OCI-LY7 (cell line): ENCODE measurements around the gene TIMM17B. TPM values are rescaled to one million over a fixed set of nuclear protein-coding genes. Genes with fewer than 3 reads are reported as not detected.

Experiments
- BruUV-seq: library from RNA; stranded (reverse); fragments of 400-500 nt; replicated peaks from 2 replicates; lab custom pipeline; 2021; lab: Mats Ljungman, UMichigan
- CTCF ChIA-PET: fragments of 300-600 bp; sonication (Branson Sonifier 250); formaldehyde crosslinking; loops from one replicate; lab custom pipeline; 2022; ENCODE audit warnings: antibody characterized with exemption; ENCODE audit not compliant: unreplicated experiment; lab: Charles Lee
- POLR2A ChIA-PET: fragments of 300-600 bp; sonication (Branson Sonifier 250); formaldehyde crosslinking; loops from one replicate; lab custom pipeline; 2022; ENCODE audit warnings: antibody characterized with exemption; lab: Charles Lee
- DNase-seq: peaks from one replicate; pipeline ENCODE4 v3.0.0-alpha.2; 2015; ENCODE audit warnings: low spot score
- H2AFZ ChIP-seq: fragments of 200-600 bp; sonication (generic), shearing (Covaris generic); 2 replicates; pipeline ENCODE4 v1.6.1; 2014; ENCODE audit warnings: mild to moderate bottlenecking, antibody characterized with exemption, low read length, moderate library complexity
- H3K27ac ChIP-seq: fragments of 200-600 bp; sonication (generic); 2 replicates; pipeline ENCODE4 v1.5.1; 2014; ENCODE audit warnings: mixed run types, low read depth, mild to moderate bottlenecking, moderate library complexity, low read length, inconsistent platforms; ENCODE audit not compliant: poor library complexity, severe bottlenecking
- H3K36me3 ChIP-seq: fragments of 200-600 bp; sonication (generic); 2 replicates; pipeline ENCODE4 v1.6.1; 2014; ENCODE audit warnings: mild to moderate bottlenecking, antibody characterized with exemption, low read length, moderate library complexity, mixed read lengths; ENCODE audit not compliant: insufficient read depth
- H3K4me1 ChIP-seq: fragments of 200-600 bp; sonication (generic); 2 replicates; pipeline ENCODE4 v1.5.1; 2014; ENCODE audit warnings: mild to moderate bottlenecking, low read length; ENCODE audit not compliant: insufficient read depth, poor library complexity, severe bottlenecking
- H3K4me2 ChIP-seq: fragments of 200-600 bp; sonication (generic); 2 replicates; pipeline ENCODE4 v1.6.1; 2014; ENCODE audit warnings: mild to moderate bottlenecking, low read length
- H3K4me3 ChIP-seq: fragments of 200-600 bp; sonication (generic); 2 replicates; pipeline ENCODE4 v1.5.1; 2014; ENCODE audit warnings: mild to moderate bottlenecking, low read depth, low read length; ENCODE audit not compliant: poor library complexity, severe bottlenecking
- H3K79me2 ChIP-seq: fragments of 200-600 bp; sonication (generic); 2 replicates; pipeline ENCODE4 v1.6.1; 2016; ENCODE audit warnings: low read depth, mild to moderate bottlenecking, low read length, moderate library complexity, mixed read lengths; ENCODE audit not compliant: insufficient read depth
- H3K9me2 ChIP-seq: fragments of 200-600 bp; sonication (generic); 2 replicates; pipeline ENCODE4 v1.6.1; 2016; ENCODE audit warnings: mild to moderate bottlenecking, low read length, mixed read lengths; ENCODE audit not compliant: insufficient read depth
- H3K9me3 ChIP-seq: fragments of 200-600 bp; sonication (generic); 2 replicates; pipeline ENCODE4 v1.6.1; 2014; ENCODE audit warnings: mild to moderate bottlenecking, mixed run types, low read length, mixed read lengths
- H4K20me1 ChIP-seq: fragments of 200-600 bp; sonication (generic); 2 replicates; pipeline ENCODE4 v1.6.1; 2014; ENCODE audit warnings: mild to moderate bottlenecking, antibody characterized with exemption, low read length, moderate library complexity, mixed read lengths; ENCODE audit not compliant: insufficient read depth
- EZH2phosphoT487 ChIP-seq: fragments of 200-600 bp; sonication (generic); IDR thresholded peaks from 2 replicates; pipeline ENCODE4 v1.6.1; 2018; ENCODE audit warnings: low read depth, borderline replicate concordance, mild to moderate bottlenecking, mixed run types, antibody characterized with exemption, low read length, moderate library complexity, mixed read lengths
- intact Hi-C: fragments of 100-400 bp; cut with micrococcal nuclease; formaldehyde crosslinking; loops from one replicate; pipeline ENCODE4 v1.10.0; 2022; ENCODE audit not compliant: unreplicated experiment
- total RNA-seq, 2 experiments: library from RNA; depleted of rRNA in 1 of 2; stranded (reverse); fragments of >200 nt in 1 of 2; shearing (Covaris generic) in 1 of 2; gene quantifications; 2 replicates each; pipeline ENCODE4 v1.2.3, GENCODE V29; 2014 to 2022
- TF ChIP-seq, protein P1 (sequence below): fragments of 200-600 bp; sonication (generic); conservative IDR thresholded peaks from 2 replicates; pipeline ENCODE4 v1.5.1; 2014; ENCODE audit warnings: mild to moderate bottlenecking, antibody characterized with exemption, low read length, moderate library complexity, mixed read lengths

The TIMM17B gene
- total RNA-seq, 2 experiments from 2014 or later, result 79.3 to 83.3 TPM

DNA sequence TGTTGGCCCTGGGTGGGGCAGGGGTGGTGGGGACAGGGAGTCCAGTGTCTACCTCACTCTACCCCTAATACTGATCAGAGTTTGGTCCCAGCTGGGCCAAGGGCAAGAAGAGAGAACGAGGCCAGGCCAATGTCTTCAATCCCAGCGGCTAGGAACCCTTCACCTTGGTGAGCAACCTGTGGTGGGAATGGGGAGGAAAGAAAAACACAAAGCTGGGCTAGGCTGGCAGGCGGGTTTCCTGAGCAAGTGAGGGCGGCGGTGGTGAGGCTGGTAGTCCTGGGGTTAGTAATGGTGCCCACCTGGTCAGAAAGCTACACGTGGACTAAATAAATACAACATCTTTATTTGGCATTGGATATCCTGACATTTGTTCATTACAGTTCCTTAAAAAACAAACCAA is 5.7 kb upstream of the TIMM17B start:
- Histone ChIP-seq H4K20me1 (no peaks in the 10 kb centered on the region; the same call in 1 of the 2 replicates), H3K4me1 (peaks cover 19% of the 10 kb centered on the region), H3K9me3 (no peaks in the 10 kb centered on the region), H3K4me2 (no peak overlapping the region), H3K79me2 (peaks cover 20% of the 10 kb centered on the region), H3K36me3 (peaks cover 52% of the 10 kb centered on the region), H3K27ac (no peak overlapping the region), H3K4me3 (no peak overlapping the region), H3K9me2 (no peaks in the 10 kb centered on the region), H2AFZ (no peak overlapping the region)
- CTCF ChIA-PET, result interaction anchor here (0.5 kb wide), 1 partner anchor 194 kb away, joined by 3 read pairs; no protein-coding TSS in a partner anchor
- BruUV-seq, result no TSS peak
- no peak for TF ChIP-seq EZH2phosphoT487
- TF ChIP-seq, protein P1, sequence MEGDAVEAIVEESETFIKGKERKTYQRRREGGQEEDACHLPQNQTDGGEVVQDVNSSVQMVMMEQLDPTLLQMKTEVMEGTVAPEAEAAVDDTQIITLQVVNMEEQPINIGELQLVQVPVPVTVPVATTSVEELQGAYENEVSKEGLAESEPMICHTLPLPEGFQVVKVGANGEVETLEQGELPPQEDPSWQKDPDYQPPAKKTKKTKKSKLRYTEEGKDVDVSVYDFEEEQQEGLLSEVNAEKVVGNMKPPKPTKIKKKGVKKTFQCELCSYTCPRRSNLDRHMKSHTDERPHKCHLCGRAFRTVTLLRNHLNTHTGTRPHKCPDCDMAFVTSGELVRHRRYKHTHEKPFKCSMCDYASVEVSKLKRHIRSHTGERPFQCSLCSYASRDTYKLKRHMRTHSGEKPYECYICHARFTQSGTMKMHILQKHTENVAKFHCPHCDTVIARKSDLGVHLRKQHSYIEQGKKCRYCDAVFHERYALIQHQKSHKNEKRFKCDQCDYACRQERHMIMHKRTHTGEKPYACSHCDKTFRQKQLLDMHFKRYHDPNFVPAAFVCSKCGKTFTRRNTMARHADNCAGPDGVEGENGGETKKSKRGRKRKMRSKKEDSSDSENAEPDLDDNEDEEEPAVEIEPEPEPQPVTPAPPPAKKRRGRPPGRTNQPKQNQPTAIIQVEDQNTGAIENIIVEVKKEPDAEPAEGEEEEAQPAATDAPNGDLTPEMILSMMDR, result no peak
- POLR2A ChIA-PET, result no interaction called here
- DNase-seq, result no peak
- intact Hi-C loops, result no loop called here

DNA sequence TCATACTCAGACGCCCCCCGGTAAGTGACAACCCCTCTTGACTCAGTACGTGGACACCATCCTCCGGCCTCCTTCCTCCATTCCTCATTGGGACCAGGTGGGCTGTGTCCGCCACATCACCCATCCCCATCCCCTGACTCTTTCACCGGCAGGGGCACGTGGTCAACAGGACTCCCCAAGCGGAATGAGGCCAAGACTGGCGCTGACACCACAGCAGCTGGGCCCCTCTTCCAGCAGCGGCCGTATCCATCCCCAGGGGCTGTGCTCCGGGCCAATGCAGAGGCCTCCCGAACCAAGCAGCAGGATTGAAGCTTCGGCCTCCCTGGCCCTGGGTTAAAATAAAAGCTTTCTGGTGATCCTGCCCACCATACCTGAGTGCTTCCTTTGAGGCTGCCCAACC is 5.2 kb upstream of the TIMM17B start:
- intact Hi-C loops, result no loop called here
- no TSS peak for BruUV-seq
- no peak overlapping the region for H3K27ac ChIP-seq
- ChIA-PET CTCF (interaction anchor here (0.5 kb wide), 1 partner anchor 194 kb away, joined by 3 read pairs; no protein-coding TSS in a partner anchor), POLR2A (no interaction called here)
- H3K9me3 ChIP-seq, result no peaks in the 10 kb centered on the region
- no peak overlapping the region for H3K4me3 ChIP-seq
- no peaks in the 10 kb centered on the region for H3K9me2 ChIP-seq
- H3K36me3 ChIP-seq, result peaks cover 52% of the 10 kb centered on the region
- H2AFZ ChIP-seq, result no peak overlapping the region
- no peaks in the 10 kb centered on the region; the same call in 1 of the 2 replicates for H4K20me1 ChIP-seq
- no peak overlapping the region for H3K4me2 ChIP-seq
- DNase-seq, result no peak
- H3K79me2 ChIP-seq, result peaks cover 22% of the 10 kb centered on the region
- H3K4me1 ChIP-seq, result peaks cover 19% of the 10 kb centered on the region
- TF ChIP-seq, protein P1, result no peak
- TF ChIP-seq EZH2phosphoT487, result no peak

DNA sequence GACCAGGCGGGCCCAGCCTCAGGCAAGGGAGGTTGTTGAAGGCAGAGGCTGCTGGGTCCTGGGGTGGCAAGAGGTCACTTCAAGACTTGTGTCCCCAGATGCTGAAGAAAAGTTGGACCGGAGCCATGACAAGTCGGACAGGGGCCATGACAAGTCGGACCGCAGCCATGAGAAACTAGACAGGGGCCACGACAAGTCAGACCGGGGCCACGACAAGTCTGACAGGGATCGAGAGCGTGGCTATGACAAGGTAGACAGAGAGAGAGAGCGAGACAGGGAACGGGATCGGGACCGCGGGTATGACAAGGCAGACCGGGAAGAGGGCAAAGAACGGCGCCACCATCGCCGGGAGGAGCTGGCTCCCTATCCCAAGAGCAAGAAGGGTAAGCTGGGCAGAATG is 4.6 kb upstream of the TIMM17B start:
- no peaks in the 10 kb centered on the region for H3K9me2 ChIP-seq
- no peak overlapping the region for H3K4me3 ChIP-seq
- ChIA-PET CTCF (no interaction called here), POLR2A (no interaction called here)
- H3K27ac ChIP-seq, result no peak overlapping the region
- BruUV-seq, result no TSS peak
- intact Hi-C loops, result no loop called here
- no peak for DNase-seq
- peaks cover 22% of the 10 kb centered on the region for H3K79me2 ChIP-seq
- H3K9me3 ChIP-seq, result no peaks in the 10 kb centered on the region
- H2AFZ ChIP-seq, result no peak overlapping the region
- TF ChIP-seq, protein P1, result no peak
- no peak for TF ChIP-seq EZH2phosphoT487
- no peak overlapping the region for H3K4me2 ChIP-seq
- H3K4me1 ChIP-seq, result peaks cover 19% of the 10 kb centered on the region
- peaks cover 52% of the 10 kb centered on the region for H3K36me3 ChIP-seq
- no peaks in the 10 kb centered on the region; the same call in 1 of the 2 replicates for H4K20me1 ChIP-seq
